Measurements from ENCODE around the gene MAB21L3. TPM values are rescaled to one million over a fixed set of nuclear protein-coding genes. Genes with fewer than 3 reads are reported as not detected.

MAB21L3 gene
- total RNA-seq, 1 donor from 2014 or later: not detected

DNA sequence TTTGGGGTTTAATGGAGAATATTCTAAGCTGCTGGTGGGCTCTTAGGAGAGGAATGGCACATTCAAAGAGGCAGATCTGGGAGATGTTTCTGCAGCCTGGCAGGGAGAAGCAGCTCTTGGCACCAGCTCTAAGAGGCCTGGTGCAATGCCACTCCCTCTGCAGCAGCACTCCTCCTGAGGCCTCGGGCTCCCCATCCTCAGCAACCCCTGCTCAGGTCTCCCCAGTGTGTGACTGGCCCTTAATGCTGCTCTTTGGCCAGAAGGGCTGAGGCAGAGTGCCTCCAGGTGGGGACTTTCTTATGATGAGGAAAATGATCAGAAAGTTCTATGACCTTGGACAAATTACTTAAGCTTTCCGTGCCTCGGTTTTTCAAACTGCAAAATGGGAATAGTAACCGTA lies 55.5 kb downstream of the MAB21L3 start:
- Mint-ChIP-seq H3K9me3 (no peaks in the 10 kb centered on the region), H3K27me3 (peaks cover 28% of the 10 kb centered on the region), H3K27ac (peak overlapping the region; percentile 81), H3K4me1 (ENCODE audit: unreplicated experiment) (peaks cover 27% of the 10 kb centered on the region), H3K4me3 (no peak overlapping the region), H3K36me3 (no peaks in the 10 kb centered on the region)
- TF ChIP-seq, protein P1, sequence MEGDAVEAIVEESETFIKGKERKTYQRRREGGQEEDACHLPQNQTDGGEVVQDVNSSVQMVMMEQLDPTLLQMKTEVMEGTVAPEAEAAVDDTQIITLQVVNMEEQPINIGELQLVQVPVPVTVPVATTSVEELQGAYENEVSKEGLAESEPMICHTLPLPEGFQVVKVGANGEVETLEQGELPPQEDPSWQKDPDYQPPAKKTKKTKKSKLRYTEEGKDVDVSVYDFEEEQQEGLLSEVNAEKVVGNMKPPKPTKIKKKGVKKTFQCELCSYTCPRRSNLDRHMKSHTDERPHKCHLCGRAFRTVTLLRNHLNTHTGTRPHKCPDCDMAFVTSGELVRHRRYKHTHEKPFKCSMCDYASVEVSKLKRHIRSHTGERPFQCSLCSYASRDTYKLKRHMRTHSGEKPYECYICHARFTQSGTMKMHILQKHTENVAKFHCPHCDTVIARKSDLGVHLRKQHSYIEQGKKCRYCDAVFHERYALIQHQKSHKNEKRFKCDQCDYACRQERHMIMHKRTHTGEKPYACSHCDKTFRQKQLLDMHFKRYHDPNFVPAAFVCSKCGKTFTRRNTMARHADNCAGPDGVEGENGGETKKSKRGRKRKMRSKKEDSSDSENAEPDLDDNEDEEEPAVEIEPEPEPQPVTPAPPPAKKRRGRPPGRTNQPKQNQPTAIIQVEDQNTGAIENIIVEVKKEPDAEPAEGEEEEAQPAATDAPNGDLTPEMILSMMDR (conservative IDR thresholded peaks at IDR 0.05): no peak
- DNase-seq (ENCODE audit: extremely low spot score, unreplicated experiment): no peak

DNA sequence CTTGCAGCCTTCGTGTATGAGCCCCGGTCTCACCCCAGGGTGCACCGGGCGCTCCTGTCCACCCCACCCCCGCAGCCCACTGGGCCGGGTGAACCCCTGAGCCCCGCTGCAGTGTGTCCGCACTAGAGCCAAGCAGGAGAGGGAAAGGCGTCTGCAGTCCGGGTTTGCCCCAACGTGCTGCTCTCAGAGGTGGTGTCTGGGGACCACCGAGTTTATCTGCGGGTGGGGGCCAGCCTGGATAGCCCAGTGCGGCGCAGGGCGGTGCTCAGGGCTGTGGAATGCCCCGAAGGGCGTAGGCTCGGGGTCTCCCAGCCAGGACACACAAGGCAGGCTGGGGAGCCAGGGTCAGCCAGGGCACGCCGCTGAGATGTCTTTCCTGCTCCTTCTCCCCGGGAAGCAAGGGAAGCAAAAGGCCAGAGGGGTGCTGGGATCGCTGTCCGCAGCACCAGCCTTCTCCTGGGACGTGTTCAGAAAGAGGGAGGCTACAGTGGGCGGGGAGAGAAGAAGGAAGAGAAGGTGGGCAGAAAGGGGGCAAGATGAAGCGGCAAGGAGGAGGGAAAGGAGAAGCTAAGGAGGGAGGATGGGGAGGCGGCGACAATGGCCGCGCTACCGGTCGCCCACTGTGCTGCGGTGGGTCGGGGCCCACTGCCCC lies 56.6 kb downstream of the MAB21L3 start:
- no peak for DNase-seq (ENCODE audit: extremely low spot score, unreplicated experiment)
- peak overlapping the region; percentile 89 for H3K4me3 Mint-ChIP-seq

DNA sequence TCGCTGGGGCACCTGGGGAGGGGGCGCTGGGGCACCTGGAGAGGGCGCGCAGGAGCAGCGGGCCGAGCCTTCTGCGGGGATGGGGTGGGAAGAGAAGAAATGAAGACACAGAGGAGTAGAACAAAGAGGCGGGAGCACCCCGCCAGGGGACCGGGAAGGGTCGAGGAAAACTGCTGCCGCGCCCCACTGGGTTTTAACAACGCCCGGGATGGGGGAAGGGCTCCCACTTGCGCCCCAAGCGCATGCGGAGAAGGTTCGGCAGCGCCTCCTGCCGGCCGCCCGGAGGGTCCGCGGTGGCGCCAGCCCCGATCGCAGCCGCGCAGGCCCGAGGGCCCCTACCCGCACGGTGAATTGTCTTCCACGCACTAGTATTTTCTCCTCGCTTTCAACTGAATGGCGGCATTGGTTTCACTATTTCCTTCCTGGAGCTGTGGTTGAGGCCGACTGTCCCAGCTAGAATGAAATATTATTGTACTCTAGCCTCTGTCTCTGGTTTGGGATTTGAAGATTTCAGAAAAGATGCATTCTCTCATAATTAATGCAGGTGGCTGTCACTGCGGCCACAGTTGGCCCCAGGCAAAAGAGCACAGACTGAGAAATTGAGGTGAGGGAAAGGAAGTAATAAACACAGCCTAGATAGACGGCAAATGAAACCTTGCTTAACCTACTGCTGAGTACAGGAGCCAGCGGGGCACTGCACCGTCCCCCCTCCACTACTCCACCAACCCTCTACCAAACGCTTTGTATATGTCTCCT lies 57.3 kb downstream of the MAB21L3 start:
- H3K4me1 Mint-ChIP-seq (ENCODE audit: unreplicated experiment): peaks cover 27% of the 10 kb centered on the region
- DNase-seq (ENCODE audit: extremely low spot score, unreplicated experiment): peak; percentile 88
- no peaks in the 10 kb centered on the region for H3K9me3 Mint-ChIP-seq
- H3K36me3 Mint-ChIP-seq: no peaks in the 10 kb centered on the region
- peak overlapping the region; percentile 81 for H3K27ac Mint-ChIP-seq
- peak overlapping the region; percentile 89 for H3K4me3 Mint-ChIP-seq
- TF ChIP-seq, protein P1 (conservative IDR thresholded peaks at IDR 0.05): peak; percentile 96
- peaks cover 29% of the 10 kb centered on the region for H3K27me3 Mint-ChIP-seq

More for the DNA sequence above, 56.6 kb downstream of the MAB21L3 start:
- Mint-ChIP-seq H3K4me1 (ENCODE audit: unreplicated experiment) (peaks cover 27% of the 10 kb centered on the region), H3K36me3 (no peaks in the 10 kb centered on the region), H3K9me3 (no peaks in the 10 kb centered on the region), H3K27ac (peak overlapping the region; percentile 81), H3K27me3 (peaks cover 32% of the 10 kb centered on the region)
- TF ChIP-seq, protein P1 (conservative IDR thresholded peaks at IDR 0.05): no peak

DNA sequence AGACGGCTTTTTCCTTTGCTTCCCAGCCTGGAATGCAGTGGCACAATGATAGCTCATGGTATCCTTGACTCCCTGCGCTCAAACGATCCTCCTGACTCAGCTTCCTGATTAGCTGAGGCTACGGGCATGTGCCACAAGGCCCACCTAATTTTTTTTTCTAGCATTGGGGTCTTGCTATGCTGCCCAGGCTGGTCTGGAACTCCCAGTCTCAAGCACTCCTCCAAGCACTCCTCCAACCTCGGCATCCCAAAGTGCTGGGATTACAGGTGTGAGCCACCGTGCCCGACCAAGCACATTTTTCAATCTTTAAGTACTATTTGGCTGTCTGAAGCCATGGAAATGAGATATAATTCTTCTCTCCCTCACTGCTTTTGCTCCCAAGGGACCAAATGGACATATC lies 58.7 kb downstream of the MAB21L3 start:
- Mint-ChIP-seq H3K4me1 (ENCODE audit: unreplicated experiment) (peaks cover 18% of the 10 kb centered on the region), H3K4me3 (no peak overlapping the region), H3K27me3 (peaks cover 27% of the 10 kb centered on the region), H3K36me3 (no peaks in the 10 kb centered on the region), H3K27ac (no peak overlapping the region), H3K9me3 (no peaks in the 10 kb centered on the region)
- no peak for DNase-seq (ENCODE audit: extremely low spot score, unreplicated experiment)
- TF ChIP-seq, protein P1 (conservative IDR thresholded peaks at IDR 0.05): no peak

DNA sequence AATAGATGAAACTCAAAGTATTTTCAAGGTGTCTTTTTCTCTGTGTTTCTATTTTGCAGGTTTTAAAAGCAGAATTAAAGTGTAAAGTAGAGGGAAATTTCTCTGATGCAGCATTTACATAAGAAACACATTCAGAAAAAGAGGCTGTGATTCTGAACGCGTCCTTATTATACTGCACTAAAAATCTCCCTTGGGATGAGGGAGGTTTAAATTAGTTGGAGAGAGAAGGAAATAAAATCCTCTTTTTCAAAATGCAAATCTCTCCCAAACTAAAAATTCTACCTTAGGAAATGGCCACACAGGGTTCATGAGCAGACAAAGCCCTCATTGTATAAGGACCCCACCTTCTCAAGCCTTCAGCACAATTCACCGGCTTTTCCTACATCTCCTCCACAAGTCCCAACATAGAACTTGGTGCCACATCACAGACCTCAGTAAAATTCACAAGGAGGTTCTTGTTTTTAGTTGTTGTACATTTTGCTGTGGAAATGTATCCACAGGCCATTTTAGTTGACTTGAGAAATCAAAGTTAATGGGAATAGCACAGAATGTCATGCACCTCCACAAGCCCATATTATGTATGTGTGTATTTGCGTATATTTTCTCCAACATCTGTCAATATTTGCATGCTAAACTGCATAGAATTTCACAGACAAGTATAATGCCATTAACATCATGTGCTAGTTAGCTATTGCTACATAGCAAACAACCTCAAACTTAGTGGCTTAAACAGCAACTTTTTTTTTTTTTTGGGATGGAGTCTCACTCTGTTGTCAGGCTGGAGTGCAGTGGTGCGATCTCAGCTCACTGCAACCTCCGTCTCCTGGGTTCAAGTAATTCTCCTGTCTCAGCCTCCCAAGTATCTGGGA lies 59.8 kb downstream of the MAB21L3 start:
- TF ChIP-seq, protein P1 (conservative IDR thresholded peaks at IDR 0.05): no peak
- H3K4me3 Mint-ChIP-seq: no peak overlapping the region

More for the DNA sequence above, 59.8 kb downstream of the MAB21L3 start:
- Mint-ChIP-seq H3K27ac (no peak overlapping the region), H3K9me3 (no peaks in the 10 kb centered on the region), H3K36me3 (no peaks in the 10 kb centered on the region), H3K27me3 (peaks cover 26% of the 10 kb centered on the region), H3K4me1 (ENCODE audit: unreplicated experiment) (peaks cover 16% of the 10 kb centered on the region)
- DNase-seq (ENCODE audit: extremely low spot score, unreplicated experiment): no peak
